IMR-90 (cell line): Measurements from ENCODE around the gene CATSPERE. TPM values are rescaled to one million over a fixed set of nuclear protein-coding genes. Genes with fewer than 3 reads are reported as not detected.

Source experiments
- ATAC-seq: fragments of 200-7000 bp; cut with Tn5 transposase; 2 replicates; pipeline ENCODE4 v1.9.1; 2020; ENCODE audit warnings: low read depth, mild to moderate bottlenecking, moderate library complexity
- BruUV-seq: library from RNA; stranded (reverse); fragments of 400-500 nt; replicated peaks from 2 replicates; lab custom pipeline; 2021; lab: Mats Ljungman, UMichigan
- CTCF ChIA-PET: fragments of 300-600 bp; formaldehyde crosslinking; extraction: SDS; loops from one replicate; lab custom pipeline; 2021; ENCODE audit warnings: antibody characterized with exemption; lab: Yijun Ruan, JAX
- POLR2A ChIA-PET: fragments of 300-600 bp; sonication (Branson Sonifier 250); formaldehyde crosslinking; loops from one replicate; lab custom pipeline; 2022; ENCODE audit warnings: antibody characterized with exemption; ENCODE audit not compliant: unreplicated experiment; lab: Charles Lee
- DNase-seq: peaks from one replicate; pipeline ENCODE4 v3.0.0; 2013
- H2AFZ ChIP-seq: replicated peaks from 2 replicates; pipeline ENCODE3; 2013; ENCODE audit warnings: low read length, mild to moderate bottlenecking; ENCODE audit not compliant: poor library complexity
- H2AK5ac ChIP-seq: 2 replicates; pipeline ENCODE4 v1.6.1; 2013; ENCODE audit warnings: low read depth, low read length, inconsistent platforms
- H2AK9ac ChIP-seq: replicated peaks from 2 replicates; pipeline ENCODE3; 2013; ENCODE audit warnings: mild to moderate bottlenecking, low read depth, low read length, moderate library complexity; ENCODE audit not compliant: poor library complexity
- H2BK120ac ChIP-seq: 2 replicates; pipeline ENCODE4 v1.6.1; 2013; ENCODE audit warnings: low read depth, low read length, inconsistent platforms
- H2BK15ac ChIP-seq: 3 replicates; pipeline ENCODE4 v1.6.1; 2013; ENCODE audit warnings: low read depth, low read length, inconsistent platforms
- H2BK20ac ChIP-seq: 2 replicates; pipeline ENCODE4 v1.6.1; 2013; ENCODE audit warnings: low read depth, mild to moderate bottlenecking, inconsistent platforms, low read length, moderate library complexity
- H2BK5ac ChIP-seq: 2 replicates; pipeline ENCODE4 v1.6.1; 2013; ENCODE audit warnings: mild to moderate bottlenecking, low read depth, low read length, inconsistent platforms; ENCODE audit not compliant: poor library complexity, severe bottlenecking
- H3K14ac ChIP-seq: replicated peaks from 2 replicates; pipeline ENCODE4 v1.6.1; 2013; ENCODE audit warnings: low read depth, low read length, inconsistent platforms
- H3K18ac ChIP-seq: 2 replicates; pipeline ENCODE4 v1.6.1; 2013; ENCODE audit warnings: low read depth, low read length, control low read depth
- H3K23ac ChIP-seq: 2 replicates; pipeline ENCODE4 v1.6.1; 2013; ENCODE audit warnings: low read depth, low read length, inconsistent platforms
- H3K27ac ChIP-seq: 2 replicates; pipeline ENCODE4 v1.5.1; 2013; ENCODE audit warnings: mild to moderate bottlenecking, control low read depth, low read length; ENCODE audit not compliant: insufficient read depth
- H3K27me3 ChIP-seq: 2 replicates; pipeline ENCODE4 v1.6.1; 2013; ENCODE audit warnings: low read length; ENCODE audit not compliant: control insufficient read depth, insufficient read depth
- H3K36me3 ChIP-seq: 2 replicates; pipeline ENCODE4 v1.6.1; 2013; ENCODE audit warnings: low read length, mixed read lengths; ENCODE audit not compliant: control insufficient read depth, insufficient read depth
- H3K4ac ChIP-seq: 2 replicates; pipeline ENCODE4 v1.6.1; 2013; ENCODE audit warnings: low read depth, low read length, inconsistent platforms
- H3K4me1 ChIP-seq: 2 replicates; pipeline ENCODE4 v1.6.1; 2013; ENCODE audit warnings: low read length, mixed read lengths; ENCODE audit not compliant: control insufficient read depth, insufficient read depth
- H3K4me2 ChIP-seq: 2 replicates; pipeline ENCODE4 v1.6.1; 2013; ENCODE audit warnings: low read depth, mild to moderate bottlenecking, control low read depth, low read length, moderate library complexity
- H3K4me3 ChIP-seq: 2 replicates; pipeline ENCODE4 v1.5.1; 2013; ENCODE audit warnings: low read depth, mild to moderate bottlenecking, control low read depth, low read length, moderate library complexity; ENCODE audit not compliant: insufficient read depth
- H3K56ac ChIP-seq: 2 replicates; pipeline ENCODE4 v1.6.1; 2013; ENCODE audit warnings: low read length, inconsistent platforms; ENCODE audit not compliant: insufficient read depth; ENCODE audit errors: extremely low read depth
- H3K79me1 ChIP-seq, 2 experiments: 2 replicates each; pipeline ENCODE4 v1.6.1; 2013; ENCODE audit warnings: low read length in 2 of 2, inconsistent platforms in 1 of 2, low read depth in 1 of 2
- H3K9ac ChIP-seq: 2 replicates; pipeline ENCODE4 v1.6.1; 2013; ENCODE audit warnings: low read depth, low read length, control low read depth
- H3K9me1 ChIP-seq: 2 replicates; pipeline ENCODE4 v1.6.1; 2013; ENCODE audit warnings: low read length, inconsistent platforms; ENCODE audit not compliant: insufficient read depth
- H3K9me3 ChIP-seq: 2 replicates; pipeline ENCODE4 v1.6.1; 2013; ENCODE audit warnings: low read length; ENCODE audit not compliant: control insufficient read depth, insufficient read depth
- H4K20me1 ChIP-seq: 2 replicates; pipeline ENCODE4 v1.6.1; 2013; ENCODE audit warnings: low read length, inconsistent platforms; ENCODE audit not compliant: insufficient read depth
- H4K5ac ChIP-seq: 2 replicates; pipeline ENCODE4 v1.6.1; 2013; ENCODE audit warnings: mild to moderate bottlenecking, low read depth, low read length, control low read depth
- H4K8ac ChIP-seq, 2 experiments: 2 replicates each; pipeline ENCODE4 v1.6.1; 2013; ENCODE audit warnings: low read depth in 2 of 2, low read length in 2 of 2, control low read depth in 1 of 2, inconsistent platforms in 1 of 2
- H4K91ac ChIP-seq: 2 replicates; pipeline ENCODE4 v1.6.1; 2013; ENCODE audit warnings: low read depth, low read length, inconsistent platforms; ENCODE audit not compliant: insufficient read depth
- BHLHE40 ChIP-seq: fragments of 150-350 bp; IDR thresholded peaks from 2 replicates; pipeline ENCODE4 v1.6.1; 2016; ENCODE audit warnings: mild to moderate bottlenecking, low read depth, low read length
- CTCF ChIP-seq: conservative IDR thresholded peaks from 2 replicates; pipeline ENCODE4 v1.5.1; 2012; ENCODE audit warnings: mild to moderate bottlenecking, low read depth, low read length, improper control_type of control experiment
- ELK1 ChIP-seq: fragments of 150-350 bp; IDR thresholded peaks from 2 replicates; pipeline ENCODE4 v1.6.1; 2016; ENCODE audit warnings: low read depth, mild to moderate bottlenecking, low read length, moderate library complexity, borderline replicate concordance
- MAFK ChIP-seq: IDR thresholded peaks from 2 replicates; pipeline ENCODE4 v1.6.1; 2012; ENCODE audit warnings: low read depth, low read length, improper control_type of control experiment
- MAZ ChIP-seq: IDR thresholded peaks from 2 replicates; pipeline ENCODE4 v1.6.1; 2012; ENCODE audit warnings: low read depth, mild to moderate bottlenecking, low read length, improper control_type of control experiment, moderate library complexity, borderline replicate concordance
- MXI1 ChIP-seq: IDR thresholded peaks from 2 replicates; pipeline ENCODE4 v1.6.1; 2012; ENCODE audit warnings: low read depth, mild to moderate bottlenecking, low read length, moderate library complexity, borderline replicate concordance
- POLR2A ChIP-seq: IDR thresholded peaks from 2 replicates; pipeline ENCODE4 v1.6.1; 2012; ENCODE audit warnings: mild to moderate bottlenecking, low read depth, low read length
- RAD21 ChIP-seq: IDR thresholded peaks from 2 replicates; pipeline ENCODE4 v1.6.1; 2012; ENCODE audit warnings: low read length, improper control_type of control experiment
- RCOR1 ChIP-seq: IDR thresholded peaks from 2 replicates; pipeline ENCODE4 v1.6.1; 2012; ENCODE audit warnings: mild to moderate bottlenecking, low read length, improper control_type of control experiment; ENCODE audit not compliant: insufficient replicate concordance
- RFX5 ChIP-seq: IDR thresholded peaks from 2 replicates; pipeline ENCODE4 v1.8.0; 2012; ENCODE audit warnings: low read depth, mild to moderate bottlenecking, low read length, moderate library complexity
- SMC3 ChIP-seq: fragments of 150-350 bp; IDR thresholded peaks from 2 replicates; pipeline ENCODE4 v1.6.1; 2016; ENCODE audit warnings: low read depth, mild to moderate bottlenecking, antibody characterized with exemption, low read length, moderate library complexity
- USF2 ChIP-seq: fragments of 150-350 bp; IDR thresholded peaks from 2 replicates; pipeline ENCODE4 v1.6.1; 2017; ENCODE audit warnings: mild to moderate bottlenecking, antibody characterized with exemption, low read length, low read depth
- WGBS, 2 experiments: methylation state at CpG; one replicate each; pipeline versions ENCODE4 v1.1.5 to v1.1.7; 2013; ENCODE audit warnings: missing lambda C conversion rate in 2 of 2; ENCODE audit not compliant: insufficient read length in 1 of 2; ENCODE audit errors: extremely low coverage in 2 of 2; 5-methylcytosine and 5-hydroxymethylcytosine counted together
- dilution Hi-C: fragments of 300-500 bp; cut with HindIII; formaldehyde crosslinking; loops from one replicate; pipeline ENCODE4 v1.14.3; 2018; ENCODE audit warnings: low sequenced_read_pairs; ENCODE audit not compliant: unreplicated experiment
- in situ Hi-C: fragments of 300-500 bp; cut with MboI; formaldehyde crosslinking; loops from 3 replicates; pipeline ENCODE4 v1.14.3; 2019; ENCODE audit warnings: low sequenced_read_pairs, inconsistent platforms, mixed read lengths
- intact Hi-C: fragments of 100-400 bp; cut with micrococcal nuclease; formaldehyde crosslinking; loops from 2 replicates; pipeline ENCODE4 v1.10.0; 2022
- polyA plus RNA-seq, 3 experiments: library from polyadenylated mRNA; depleted of rRNA; stranded (reverse); fragments of >200 nt; gene quantifications; 2 replicates each; pipeline ENCODE4 v1.2.3, GENCODE V29; 2012; ENCODE audit warnings: low replicate concordance in 1 of 3
- total RNA-seq: library from RNA; depleted of rRNA; stranded (reverse); fragments of >200 nt; gene quantifications from 2 replicates; pipeline ENCODE4 v1.2.3, GENCODE V29; 2012

The CATSPERE gene
- total and polyA plus RNA-seq, 2 of the 4 experiments (the other 2 are of a cell fraction) = 0.07 to 0.18 TPM

GRCh38 chr1:244497805-244498204 is 36.7 kb downstream of the CATSPERE start:
- ChIA-PET CTCF (no interaction called here), POLR2A (no interaction called here)
- Histone ChIP-seq H3K4me2 (no peak overlapping the region), H3K18ac (no peak overlapping the region), H3K9ac (no peak overlapping the region), H4K8ac (no peak overlapping the region), H4K5ac (no peak overlapping the region), H3K27me3 (no peaks in the 10 kb centered on the region), H3K56ac (no peak overlapping the region), H3K4ac (no peak overlapping the region), H2AK5ac (no peak overlapping the region), H3K9me1 (no peaks in the 10 kb centered on the region), H2AFZ (no peak overlapping the region), H2BK5ac (no peak overlapping the region), H2BK120ac (no peak overlapping the region), H4K91ac (no peak overlapping the region), H3K4me3 (no peak overlapping the region), H3K27ac (no peak overlapping the region), H3K36me3 (no peaks in the 10 kb centered on the region), H3K79me1 (no peaks in the 10 kb centered on the region), H3K23ac (no peak overlapping the region), H3K9me3 (no peaks in the 10 kb centered on the region), H3K4me1 (no peaks in the 10 kb centered on the region), H3K14ac (no peak overlapping the region), H2BK15ac (no peak overlapping the region), H2AK9ac (no peak overlapping the region), H2BK20ac (no peak overlapping the region), H4K20me1 (no peaks in the 10 kb centered on the region)
- ATAC-seq (peak; percentile 67; the same call in 1 of the 2 replicates), DNase-seq (no peak)
- no CpG with 5 or more reads among the region's 1 CpG for WGBS, 2 experiments
- TF ChIP-seq SMC3 (no peak), RCOR1 (no peak), RFX5 (no peak), CTCF (no peak), RAD21 (no peak), MAZ (no peak), MAFK (no peak), POLR2A (no peak), USF2 (no peak), ELK1 (no peak), MXI1 (no peak), BHLHE40 (no peak)
- intact Hi-C loops (no loop called here), dilution Hi-C loops (no loop called here), in situ Hi-C loops (no loop called here)
- BruUV-seq = no TSS peak
